Measurements from ENCODE around the gene SMG5.

- no peak for TF ChIP-seq CTCF (conservative IDR thresholded peaks at IDR 0.05 in 1 of 2, IDR thresholded peaks at IDR 0.05 in 1 of 2; ENCODE audit: extremely low read depth in 1 of 2, insufficient read depth in 1 of 2, low read depth in 1 of 2, low read length in 2 of 2)
- TF ChIP-seq EZH2 (IDR thresholded peaks at IDR 0.05; ENCODE audit: borderline replicate concordance, low read length) = no peak
Observed at GRCh38 chr1:156270314-156270713, 12.3 kb downstream of the SMG5 start.

Measured in mammary epithelial cell (primary cell).